Measurements from ENCODE around the gene PDCD6IP.

DNA sequence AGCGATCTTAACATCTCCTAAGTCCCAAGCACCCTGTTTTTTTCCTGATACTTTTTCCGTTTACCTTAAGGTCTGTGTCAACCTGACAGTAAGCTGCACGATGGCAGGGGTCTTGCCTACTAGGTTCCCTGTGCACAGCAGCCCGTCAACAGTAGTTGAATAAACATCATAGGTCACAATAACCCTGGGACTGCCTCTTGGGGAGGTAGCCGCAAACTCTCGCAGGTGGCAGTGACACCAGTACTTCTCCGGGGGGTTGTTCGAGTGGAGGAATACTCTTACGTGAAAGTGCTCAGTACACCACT lies 365 bp upstream of the PDCD6IP start:
- TF ChIP-seq POLR2A (IDR thresholded peaks at IDR 0.05; ENCODE audit: low read depth, low read length) (no peak), POLR2AphosphoS5 (IDR thresholded peaks at IDR 0.05; ENCODE audit: low read depth, low read length) (no peak), TAF1 (IDR thresholded peaks at IDR 0.05; ENCODE audit: low read depth, low read length) (no peak), PAX5 (IDR thresholded peaks at IDR 0.05; ENCODE audit: insufficient read depth, low read length, severe bottlenecking) (no peak)
